Measurements from ENCODE around the gene PRRT1B. TPM values are rescaled to one million over a fixed set of nuclear protein-coding genes. Genes with fewer than 3 reads are reported as not detected.

Gene PRRT1B
- total and polyA plus RNA-seq, 2 experiments from 2014 or later = 0.24 TPM; not detected in 1

GRCh38 chr9:131524665-131525315 lies 20.5 kb upstream of the PRRT1B start (continued):
- TF ChIP-seq ZNF462 (CRISPR knock-in tag; IDR thresholded peaks at IDR 0.05) = no peak
- TF ChIP-seq NANOG (IDR thresholded peaks at IDR 0.05; ENCODE audit: borderline replicate concordance) = no peak
- no peak for TF ChIP-seq CREB1 (CRISPR knock-in tag; IDR thresholded peaks at IDR 0.05; ENCODE audit: low read depth)
- TF ChIP-seq EZH2 (IDR thresholded peaks at IDR 0.05; ENCODE audit: low read depth, unreplicated experiment) = no peak
- TF ChIP-seq, protein P1, sequence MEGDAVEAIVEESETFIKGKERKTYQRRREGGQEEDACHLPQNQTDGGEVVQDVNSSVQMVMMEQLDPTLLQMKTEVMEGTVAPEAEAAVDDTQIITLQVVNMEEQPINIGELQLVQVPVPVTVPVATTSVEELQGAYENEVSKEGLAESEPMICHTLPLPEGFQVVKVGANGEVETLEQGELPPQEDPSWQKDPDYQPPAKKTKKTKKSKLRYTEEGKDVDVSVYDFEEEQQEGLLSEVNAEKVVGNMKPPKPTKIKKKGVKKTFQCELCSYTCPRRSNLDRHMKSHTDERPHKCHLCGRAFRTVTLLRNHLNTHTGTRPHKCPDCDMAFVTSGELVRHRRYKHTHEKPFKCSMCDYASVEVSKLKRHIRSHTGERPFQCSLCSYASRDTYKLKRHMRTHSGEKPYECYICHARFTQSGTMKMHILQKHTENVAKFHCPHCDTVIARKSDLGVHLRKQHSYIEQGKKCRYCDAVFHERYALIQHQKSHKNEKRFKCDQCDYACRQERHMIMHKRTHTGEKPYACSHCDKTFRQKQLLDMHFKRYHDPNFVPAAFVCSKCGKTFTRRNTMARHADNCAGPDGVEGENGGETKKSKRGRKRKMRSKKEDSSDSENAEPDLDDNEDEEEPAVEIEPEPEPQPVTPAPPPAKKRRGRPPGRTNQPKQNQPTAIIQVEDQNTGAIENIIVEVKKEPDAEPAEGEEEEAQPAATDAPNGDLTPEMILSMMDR (conservative IDR thresholded peaks at IDR 0.05; ENCODE audit: low read depth in 2 of 2) = no peak
- TF ChIP-seq, protein P2, sequence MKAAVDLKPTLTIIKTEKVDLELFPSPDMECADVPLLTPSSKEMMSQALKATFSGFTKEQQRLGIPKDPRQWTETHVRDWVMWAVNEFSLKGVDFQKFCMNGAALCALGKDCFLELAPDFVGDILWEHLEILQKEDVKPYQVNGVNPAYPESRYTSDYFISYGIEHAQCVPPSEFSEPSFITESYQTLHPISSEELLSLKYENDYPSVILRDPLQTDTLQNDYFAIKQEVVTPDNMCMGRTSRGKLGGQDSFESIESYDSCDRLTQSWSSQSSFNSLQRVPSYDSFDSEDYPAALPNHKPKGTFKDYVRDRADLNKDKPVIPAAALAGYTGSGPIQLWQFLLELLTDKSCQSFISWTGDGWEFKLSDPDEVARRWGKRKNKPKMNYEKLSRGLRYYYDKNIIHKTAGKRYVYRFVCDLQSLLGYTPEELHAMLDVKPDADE (IDR thresholded peaks at IDR 0.05) = no peak
- TF ChIP-seq ZNF331 (CRISPR knock-in tag; IDR thresholded peaks at IDR 0.05; ENCODE audit: low read depth) = no peak
- no peak for TF ChIP-seq POLR2AphosphoS5 (IDR thresholded peaks at IDR 0.05; ENCODE audit: low read depth)
- no peak for TF ChIP-seq STAT1 (IDR thresholded peaks at IDR 0.05; ENCODE audit: unreplicated experiment)

Measured in GM23338 (cell line).